Upper lobe of left lung (tissue), 6 donors: ENCODE data around the gene KPNA5. TPM values are rescaled to one million over a fixed set of nuclear protein-coding genes. Genes with fewer than 3 reads are reported as not detected.

Experiments used
- ATAC-seq, 2 donors: fragments of 200-7000 bp; cut with Tn5 transposase; one replicate each; pipeline ENCODE4 v1.9.1; 2022; ENCODE audit warnings: mild to moderate bottlenecking in 2 of 2, moderate library complexity in 2 of 2; ENCODE audit not compliant: low FRiP score in 2 of 2
- DNase-seq, 2 donors: peaks; one replicate each; pipeline ENCODE4 v3.0.0-alpha.2; 2019 to 2020
- H3K27ac ChIP-seq, 4 donors: fragments of 200-600 bp; sonication (generic); one replicate each; pipeline ENCODE4 v1.5.1; 2016 to 2019
- H3K27me3 ChIP-seq, 4 donors: fragments of 200-600 bp; sonication (generic); one replicate each; pipeline ENCODE4 v1.5.1; 2017 to 2019
- H3K36me3 ChIP-seq, 4 donors: fragments of 200-600 bp; sonication (generic); one replicate each; pipeline ENCODE4 v1.5.1; 2016 to 2019
- H3K4me1 ChIP-seq, 4 donors: fragments of 200-600 bp; sonication (generic); one replicate each; pipeline ENCODE4 v1.5.1; 2018 to 2019
- H3K4me3 ChIP-seq, 4 donors: fragments of 200-600 bp; sonication (generic); one replicate each; pipeline ENCODE4 v1.5.1; 2017 to 2019; ENCODE audit warnings: mild to moderate bottlenecking in 2 of 4, moderate library complexity in 1 of 4
- H3K9me3 ChIP-seq, 4 donors: fragments of 200-600 bp; sonication (generic); one replicate each; pipeline ENCODE4 v1.5.1; 2018 to 2019
- EP300 ChIP-seq, 4 donors: sonication (generic); formaldehyde crosslinking; IDR thresholded peaks; one replicate each; pipeline ENCODE4 v1.5.1; 2017; ENCODE audit warnings: antibody characterized with exemption in 4 of 4, control low read depth in 2 of 4
- POLR2A ChIP-seq, 4 donors: fragments of 450-650 bp; IDR thresholded peaks; one replicate each; pipeline ENCODE4 v1.5.1; 2016 to 2017; ENCODE audit warnings: antibody characterized with exemption in 4 of 4, mild to moderate bottlenecking in 2 of 4
- POLR2AphosphoS5 ChIP-seq, 2 donors: sonication (generic); formaldehyde crosslinking; IDR thresholded peaks; one replicate each; pipeline ENCODE4 v1.5.1; 2017; ENCODE audit warnings: antibody characterized with exemption in 2 of 2
- WGBS, 2 donors: methylation state at CpG; one replicate each; pipeline ENCODE4 v1.1.5; 2017 to 2018; 5-methylcytosine and 5-hydroxymethylcytosine counted together
- total RNA-seq, 6 donors: library from RNA; depleted of rRNA in 4 of 6; stranded (reverse); fragments of >200 nt in 4 of 6; gene quantifications; one replicate each; pipeline versions ENCODE4 v1.1.0 to v1.2.1, GENCODE V29; 2016 to 2021
- TF ChIP-seq, protein P1 (sequence below), 6 experiments: fragments of 450-650 bp in 4 of 6; fragments of 200-600 bp in 2 of 6; sonication (generic) in 2 of 6; IDR thresholded peaks; one replicate each; pipeline ENCODE4 v1.5.1; 2016 to 2019; ENCODE audit warnings: antibody characterized with exemption in 6 of 6
- donor health status: DM: no; HTN: no; CAD: no; lungs with moderate emphysema.
- donor health status: DM: no; HTN: yes; CAD: no; lungs with severe emphysema.

Gene KPNA5
- total RNA-seq, 6 donors from 2014 or later = 3.1 to 20.1 (median 9.2) TPM

DNA sequence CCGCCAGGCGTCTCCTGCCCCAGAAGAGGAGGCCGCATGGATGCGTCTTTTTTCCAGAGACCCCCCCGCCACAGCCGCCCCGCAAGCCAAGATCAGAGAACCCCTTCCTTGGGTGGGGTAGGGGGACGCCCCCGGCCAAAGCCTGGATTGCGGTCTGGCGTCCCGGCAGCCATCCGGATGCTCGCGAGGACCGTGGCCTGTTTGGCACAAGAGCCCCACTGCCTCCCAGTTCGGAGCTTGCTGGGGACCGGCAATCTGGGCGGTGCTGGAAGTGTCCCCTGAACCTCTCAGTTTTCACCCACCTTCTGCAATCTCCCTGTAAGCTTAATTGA is 83.6 kb downstream of the KPNA5 start:
- 36 to 56% methylated on average over 10 to 19 of the region's 19 CpGs for WGBS, 2 donors
- Histone ChIP-seq H3K27me3 (peaks cover 0 to 22% (median 8%) of the 10 kb centered on the region in 4 donors), H3K9me3 (no peaks in the 10 kb centered on the region), H3K4me1 (peaks cover 4 to 20% (median 12%) of the 10 kb centered on the region in 4 donors), H3K36me3 (no peaks in the 10 kb centered on the region), H3K4me3 (peak overlapping the region; percentile 25 to 58 (median 53)), H3K27ac (peak overlapping the region; percentile 23 to 82 (median 60))
- TF ChIP-seq POLR2A (IDR thresholded peaks at IDR 0.05) (no peak), EP300 (IDR thresholded peaks at IDR 0.05) (no peak), POLR2AphosphoS5 (IDR thresholded peaks at IDR 0.05) (no peak)
- TF ChIP-seq, protein P1, sequence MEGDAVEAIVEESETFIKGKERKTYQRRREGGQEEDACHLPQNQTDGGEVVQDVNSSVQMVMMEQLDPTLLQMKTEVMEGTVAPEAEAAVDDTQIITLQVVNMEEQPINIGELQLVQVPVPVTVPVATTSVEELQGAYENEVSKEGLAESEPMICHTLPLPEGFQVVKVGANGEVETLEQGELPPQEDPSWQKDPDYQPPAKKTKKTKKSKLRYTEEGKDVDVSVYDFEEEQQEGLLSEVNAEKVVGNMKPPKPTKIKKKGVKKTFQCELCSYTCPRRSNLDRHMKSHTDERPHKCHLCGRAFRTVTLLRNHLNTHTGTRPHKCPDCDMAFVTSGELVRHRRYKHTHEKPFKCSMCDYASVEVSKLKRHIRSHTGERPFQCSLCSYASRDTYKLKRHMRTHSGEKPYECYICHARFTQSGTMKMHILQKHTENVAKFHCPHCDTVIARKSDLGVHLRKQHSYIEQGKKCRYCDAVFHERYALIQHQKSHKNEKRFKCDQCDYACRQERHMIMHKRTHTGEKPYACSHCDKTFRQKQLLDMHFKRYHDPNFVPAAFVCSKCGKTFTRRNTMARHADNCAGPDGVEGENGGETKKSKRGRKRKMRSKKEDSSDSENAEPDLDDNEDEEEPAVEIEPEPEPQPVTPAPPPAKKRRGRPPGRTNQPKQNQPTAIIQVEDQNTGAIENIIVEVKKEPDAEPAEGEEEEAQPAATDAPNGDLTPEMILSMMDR (IDR thresholded peaks at IDR 0.05) = no peak
- peak in 1 of 2 donors; percentile 69 for DNase-seq
- peak; percentile 5 to 19 for ATAC-seq

DNA sequence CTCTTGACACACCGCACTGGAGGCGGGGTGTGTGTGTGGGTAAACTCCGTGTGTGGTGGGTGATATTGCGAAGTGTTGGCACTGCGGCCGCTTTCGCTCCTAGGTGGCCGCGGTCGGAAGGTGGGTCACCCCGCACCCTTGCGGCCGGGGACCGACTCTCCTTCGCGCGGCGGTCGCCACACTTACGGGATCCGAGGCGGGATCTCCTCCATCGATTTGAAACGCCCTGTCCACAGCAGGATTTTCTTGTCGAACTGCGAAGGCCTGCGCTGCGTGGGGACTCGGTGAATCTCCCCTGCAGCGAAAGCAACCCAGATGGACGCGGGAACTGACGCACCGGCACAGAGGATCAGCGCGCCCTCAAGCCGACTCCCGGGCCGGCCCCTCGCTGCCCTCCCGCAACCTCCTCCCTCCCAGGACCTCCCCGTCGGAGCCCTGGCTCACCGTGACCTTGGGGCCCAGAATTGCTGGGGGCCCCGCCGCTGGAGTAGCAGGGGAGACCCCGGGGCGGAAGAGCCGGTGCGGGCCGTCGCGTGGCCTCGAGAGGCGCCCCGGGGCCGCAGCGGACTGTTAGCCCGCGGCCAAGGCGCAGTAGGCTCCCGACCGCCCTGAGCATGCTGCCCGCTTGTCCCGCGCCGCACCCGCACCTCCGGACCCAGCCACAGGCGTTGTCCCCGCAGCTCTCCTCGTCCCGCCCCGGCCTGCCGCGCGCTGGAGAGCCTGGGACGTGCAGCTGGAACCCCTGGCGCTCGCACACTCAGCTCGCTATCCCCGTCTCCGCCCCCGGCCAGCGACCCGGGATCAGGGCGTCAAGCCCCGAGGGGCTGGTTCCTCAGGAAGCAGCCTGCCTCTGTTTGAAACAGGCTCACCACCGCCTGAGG is 84.2 kb downstream of the KPNA5 start, which contains the start of gene FAM162B:
FAM162B (minus strand) TSS at position 759 of the 881 bp plus-strand sequence; CDS start at position 616, 143 bp downstream.
- peak within 1 kb of the TSS; percentile 23 to 82 (median 60) for H3K27ac ChIP-seq
- peak in 1 of 2 donors; percentile 89 for DNase-seq

DNA sequence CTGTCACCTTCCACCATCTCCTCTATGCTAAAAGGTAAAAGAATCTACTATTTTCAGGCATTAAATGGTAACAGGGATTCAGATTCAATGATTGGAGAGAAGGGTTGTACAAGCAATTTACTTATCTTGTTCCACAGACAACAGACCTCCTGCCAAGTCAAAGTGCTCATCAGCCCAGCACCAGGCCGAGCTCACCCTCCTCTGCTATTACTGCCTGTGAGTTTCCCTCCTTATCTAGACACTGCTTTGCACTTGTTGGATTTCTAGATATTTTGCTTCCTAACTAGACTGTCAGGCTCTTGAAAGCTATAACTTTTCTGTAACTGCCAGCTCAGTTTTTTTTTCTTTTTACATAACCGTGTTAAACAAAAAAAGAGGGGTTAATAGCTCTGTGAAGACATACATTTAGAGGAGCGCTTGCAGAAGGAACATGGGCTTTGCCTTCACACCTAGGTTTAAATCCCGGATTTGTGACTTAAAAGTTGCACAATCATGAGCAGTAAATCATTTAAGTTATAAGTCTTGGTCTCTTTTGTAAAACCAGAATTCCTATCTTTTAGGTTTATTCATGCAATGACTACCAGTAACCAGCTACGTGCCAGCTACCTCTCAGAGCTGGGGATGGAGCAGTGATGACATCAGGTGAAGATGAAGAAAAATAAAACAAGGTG is 85.6 kb downstream of the KPNA5 start:
- TF ChIP-seq POLR2A (IDR thresholded peaks at IDR 0.05) (no peak), EP300 (IDR thresholded peaks at IDR 0.05) (no peak), POLR2AphosphoS5 (IDR thresholded peaks at IDR 0.05) (no peak)
- TF ChIP-seq, protein P1 (IDR thresholded peaks at IDR 0.05) = no peak
- H3K4me1 ChIP-seq = peaks cover 4 to 20% (median 12%) of the 10 kb centered on the region in 4 donors
- H3K27ac ChIP-seq = no peak overlapping the region
- H3K27me3 ChIP-seq = peaks cover 0 to 22% (median 8%) of the 10 kb centered on the region in 4 donors
- WGBS, 2 donors = 70 to 74% methylated on average over 5 of the region's 5 CpGs
- ATAC-seq = no peak
- H3K36me3 ChIP-seq = no peaks in the 10 kb centered on the region
- no peaks in the 10 kb centered on the region for H3K9me3 ChIP-seq
- no peak for DNase-seq
- no peak overlapping the region for H3K4me3 ChIP-seq

More for the DNA sequence above, 84.2 kb downstream of the KPNA5 start, which contains the start of gene FAM162B:
- Histone ChIP-seq H3K9me3 (no peaks in the 10 kb centered on the region), H3K36me3 (no peaks in the 10 kb centered on the region), H3K4me3 (peak within 1 kb of the TSS; percentile 25 to 58 (median 53)), H3K4me1 (peaks cover 4 to 20% (median 12%) of the 10 kb centered on the region in 4 donors), H3K27me3 (peaks cover 0 to 22% (median 8%) of the 10 kb centered on the region in 4 donors)
- peak; percentile 55 to 76 for ATAC-seq
- WGBS, 2 donors = 0 to 3% methylated on average over 42 to 84 of the region's 89 CpGs
- TF ChIP-seq POLR2AphosphoS5 (IDR thresholded peaks at IDR 0.05) = peak in 1 of 2 donors; percentile 41
- no peak for TF ChIP-seq POLR2A (IDR thresholded peaks at IDR 0.05)

DNA sequence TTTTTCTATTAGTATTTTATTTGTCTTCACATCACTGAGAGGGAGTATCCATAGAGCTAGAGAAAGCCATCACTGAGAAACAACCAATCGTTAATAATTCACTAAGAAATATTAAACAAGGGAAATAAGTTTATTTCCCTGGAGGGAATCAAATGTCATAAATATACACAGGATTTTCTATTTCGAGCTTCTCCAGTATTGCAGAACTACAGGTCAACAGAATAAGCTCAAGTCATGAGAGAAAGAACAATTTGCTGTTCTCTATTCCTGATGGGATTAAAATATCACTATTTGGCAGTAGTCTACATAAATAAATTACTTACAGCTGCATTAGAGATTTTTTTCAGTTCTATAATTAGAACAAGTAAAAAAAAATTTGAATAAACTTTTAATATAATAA is 86.7 kb downstream of the KPNA5 start:
- WGBS, 2 donors = 57 to 69% methylated on average over 2 of the region's 2 CpGs
- TF ChIP-seq POLR2A (IDR thresholded peaks at IDR 0.05) (no peak), EP300 (IDR thresholded peaks at IDR 0.05) (no peak), POLR2AphosphoS5 (IDR thresholded peaks at IDR 0.05) (no peak)
- TF ChIP-seq, protein P1 (IDR thresholded peaks at IDR 0.05) = no peak
- Histone ChIP-seq H3K27me3 (peaks cover 0 to 22% (median 8%) of the 10 kb centered on the region in 4 donors), H3K27ac (no peak overlapping the region), H3K36me3 (no peaks in the 10 kb centered on the region), H3K4me1 (peaks cover 4 to 20% (median 12%) of the 10 kb centered on the region in 4 donors), H3K9me3 (no peaks in the 10 kb centered on the region), H3K4me3 (no peak overlapping the region)
- DNase-seq = no peak
- ATAC-seq = no peak

DNA sequence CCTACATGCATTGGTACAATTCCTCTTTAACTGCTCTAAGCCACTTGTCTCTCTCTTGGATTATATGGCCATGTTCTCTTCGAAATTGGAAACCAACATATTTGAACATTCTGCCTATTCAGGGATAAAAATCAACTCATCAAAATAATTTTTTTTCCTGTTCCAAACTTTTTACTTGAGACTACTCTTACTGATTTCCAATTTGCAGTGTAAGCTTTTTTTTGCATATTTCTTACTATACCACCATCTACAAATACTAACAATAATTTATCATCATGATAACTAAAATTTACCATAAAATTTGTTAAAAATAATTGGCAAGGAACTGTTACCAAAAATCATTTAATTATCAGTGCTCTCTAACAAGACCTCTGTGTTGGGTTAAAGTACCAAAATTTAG is 91.4 kb downstream of the KPNA5 start:
- ATAC-seq (no peak), DNase-seq (no peak)
- WGBS, 2 donors = 70% methylated on average over 1 of the region's 1 CpG
- Histone ChIP-seq H3K9me3 (no peaks in the 10 kb centered on the region), H3K4me3 (no peak overlapping the region), H3K27ac (no peak overlapping the region), H3K27me3 (no peaks in the 10 kb centered on the region), H3K36me3 (no peaks in the 10 kb centered on the region), H3K4me1 (no peaks in the 10 kb centered on the region)
- no peak for TF ChIP-seq POLR2A (IDR thresholded peaks at IDR 0.05)
- TF ChIP-seq, protein P1 (IDR thresholded peaks at IDR 0.05) = no peak
- TF ChIP-seq POLR2AphosphoS5 (IDR thresholded peaks at IDR 0.05) = no peak
- TF ChIP-seq EP300 (IDR thresholded peaks at IDR 0.05) = no peak
